ENCODE results near the gene CENPK. TPM values are rescaled to one million over a fixed set of nuclear protein-coding genes. Genes with fewer than 3 reads are reported as not detected.
"Not testable (repeated sequence)": the region's sequence is repeated elsewhere in the genome, so short reads cannot be mapped to it uniquely, and the experiment has no call there.

The CENPK gene
- polyA plus RNA-seq (2013, experiment 1 of 2; ENCODE audit: insufficient read length) = 20.7 TPM
- 20.7 TPM for polyA plus RNA-seq (2013, experiment 2 of 2; ENCODE audit: insufficient read length)

- DNase-seq = peak; percentile 95
Observed at GRCh38 chr5:65562731-65563701, at the start of gene CENPK, which contains the start of gene PPWD1. Gene CENPK (minus strand): TSS chr5:65563168. CDS start chr5:65554907, 8,261 bp downstream. Gene PPWD1 (plus strand): TSS chr5:65563296. CDS start chr5:65563311, 15 bp downstream.

- no peak for DNase-seq
Observed at GRCh38 chr5:65612298-65612907, 49.4 kb upstream of the CENPK start.

- DNase-seq = no peak
Observed at GRCh38 chr5:65611524-65611923, 48.6 kb upstream of the CENPK start.

GRCh38 chr5:65601761-65602160 is 38.8 kb upstream of the CENPK start:
- DNase-seq = not testable (repeated sequence)

GRCh38 chr5:65588694-65589093 is 25.7 kb upstream of the CENPK start:
- no peak for DNase-seq

- no peak for DNase-seq
Observed at GRCh38 chr5:65577141-65577540, 14.2 kb upstream of the CENPK start.

GRCh38 chr5:65570598-65571226 is 7.7 kb upstream of the CENPK start:
- no peak for DNase-seq

GRCh38 chr5:65566505-65566904 is 3.5 kb upstream of the CENPK start:
- no peak for DNase-seq

GRCh38 chr5:65563777-65564176 is 809 bp upstream of the CENPK start:
- DNase-seq = no peak

- no peak for DNase-seq
Observed at GRCh38 chr5:65556718-65557117, 6.2 kb downstream of the CENPK start.

GRCh38 chr5:65556181-65556580 is 6.8 kb downstream of the CENPK start:
- no peak for DNase-seq

GRCh38 chr5:65555287-65555686 is 7.7 kb downstream of the CENPK start:
- no peak for DNase-seq

GRCh38 chr5:65553941-65554340 is 9.0 kb downstream of the CENPK start:
- DNase-seq = no peak

- no peak for DNase-seq
Observed at GRCh38 chr5:65548281-65548680, 14.7 kb downstream of the CENPK start.

- DNase-seq = no peak
Observed at GRCh38 chr5:65546141-65546540, 16.8 kb downstream of the CENPK start.

GRCh38 chr5:65544473-65544872 is 18.5 kb downstream of the CENPK start:
- DNase-seq = no peak

- DNase-seq = no peak
Observed at GRCh38 chr5:65539827-65540226, 23.1 kb downstream of the CENPK start.

- peak; percentile 5 for DNase-seq
Observed at GRCh38 chr5:65535529-65535987, 27.4 kb downstream of the CENPK start.

- DNase-seq = no peak
Observed at GRCh38 chr5:65530904-65531303, 32.1 kb downstream of the CENPK start.

- no peak for DNase-seq
Observed at GRCh38 chr5:65525726-65526125, 37.2 kb downstream of the CENPK start.

- DNase-seq = no peak
Observed at GRCh38 chr5:65512170-65512937, 50.6 kb downstream of the CENPK start.

GRCh38 chr5:65508978-65509377 is 54.0 kb downstream of the CENPK start:
- DNase-seq = no peak
